ENCODE data around the gene EIPR1. TPM values are rescaled to one million over a fixed set of nuclear protein-coding genes. Genes with fewer than 3 reads are reported as not detected.

Gene EIPR1
- total RNA-seq, 1 donor from 2014 or later = 27.8 TPM

DNA sequence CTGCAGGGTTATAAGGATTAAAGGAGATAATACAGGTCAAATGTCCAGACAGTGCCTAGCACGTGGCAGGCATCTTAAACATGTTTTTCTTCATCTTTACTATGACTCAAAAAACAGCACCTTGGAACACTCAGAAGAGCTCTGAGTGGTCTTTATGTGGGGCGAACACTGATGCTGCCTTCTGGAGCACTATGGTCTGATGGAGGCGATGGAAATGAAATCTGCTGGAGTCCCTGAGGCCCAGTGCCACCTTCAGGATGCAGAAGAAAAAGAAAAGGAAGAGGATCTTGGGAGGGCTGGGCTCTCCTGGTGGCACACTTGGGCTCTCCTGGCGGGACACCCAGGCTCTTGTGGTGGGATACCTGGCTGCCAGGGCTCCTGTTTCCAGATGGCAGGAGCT is 171.8 kb downstream of the EIPR1 start:
- Histone ChIP-seq H3K9ac (ENCODE audit: low read length) (no peak overlapping the region), H3K27ac (ENCODE audit: low read depth, low read length) (no peak overlapping the region), H3K4me1 (ENCODE audit: insufficient read depth, low read length) (peaks cover under 1% of the 10 kb centered on the region), H3K4me3 (ENCODE audit: insufficient read depth, low read depth, low read length) (no peak overlapping the region), H3K27me3 (ENCODE audit: insufficient read depth, low read length) (no peaks in the 10 kb centered on the region), H4K20me1 (ENCODE audit: insufficient read depth, low read length) (peaks cover 9% of the 10 kb centered on the region), H3K9me3 (ENCODE audit: insufficient read depth, low read depth, low read length) (no peaks in the 10 kb centered on the region), H3K4me2 (ENCODE audit: low read length) (no peak overlapping the region), H3K36me3 (ENCODE audit: insufficient read depth, low read length) (peaks cover 3% of the 10 kb centered on the region), H2AFZ (ENCODE audit: low read depth, low read length) (no peak overlapping the region), H3K79me2 (ENCODE audit: insufficient read depth, low read length) (no peaks in the 10 kb centered on the region)
- H3K4me3 Mint-ChIP-seq (ENCODE audit: unreplicated experiment) = no peak overlapping the region
- H3K36me3 Mint-ChIP-seq (ENCODE audit: low read depth, unreplicated experiment) = peaks cover 5% of the 10 kb centered on the region
- FAIRE-seq (no peak), DNase-seq (ENCODE audit: low read depth) (no peak)
- H3K27ac Mint-ChIP-seq (ENCODE audit: unreplicated experiment) = no peak overlapping the region
- no peaks in the 10 kb centered on the region for H3K9me3 Mint-ChIP-seq (ENCODE audit: unreplicated experiment)
- no peaks in the 10 kb centered on the region for H3K4me1 Mint-ChIP-seq (ENCODE audit: low read depth, unreplicated experiment)
- H3K27me3 Mint-ChIP-seq (ENCODE audit: low read depth, unreplicated experiment) = no peaks in the 10 kb centered on the region
- TF ChIP-seq, protein P1, sequence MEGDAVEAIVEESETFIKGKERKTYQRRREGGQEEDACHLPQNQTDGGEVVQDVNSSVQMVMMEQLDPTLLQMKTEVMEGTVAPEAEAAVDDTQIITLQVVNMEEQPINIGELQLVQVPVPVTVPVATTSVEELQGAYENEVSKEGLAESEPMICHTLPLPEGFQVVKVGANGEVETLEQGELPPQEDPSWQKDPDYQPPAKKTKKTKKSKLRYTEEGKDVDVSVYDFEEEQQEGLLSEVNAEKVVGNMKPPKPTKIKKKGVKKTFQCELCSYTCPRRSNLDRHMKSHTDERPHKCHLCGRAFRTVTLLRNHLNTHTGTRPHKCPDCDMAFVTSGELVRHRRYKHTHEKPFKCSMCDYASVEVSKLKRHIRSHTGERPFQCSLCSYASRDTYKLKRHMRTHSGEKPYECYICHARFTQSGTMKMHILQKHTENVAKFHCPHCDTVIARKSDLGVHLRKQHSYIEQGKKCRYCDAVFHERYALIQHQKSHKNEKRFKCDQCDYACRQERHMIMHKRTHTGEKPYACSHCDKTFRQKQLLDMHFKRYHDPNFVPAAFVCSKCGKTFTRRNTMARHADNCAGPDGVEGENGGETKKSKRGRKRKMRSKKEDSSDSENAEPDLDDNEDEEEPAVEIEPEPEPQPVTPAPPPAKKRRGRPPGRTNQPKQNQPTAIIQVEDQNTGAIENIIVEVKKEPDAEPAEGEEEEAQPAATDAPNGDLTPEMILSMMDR (IDR thresholded peaks at IDR 0.05; ENCODE audit: insufficient read depth, low read depth, low read length) = no peak
- TF ChIP-seq EZH2 (IDR thresholded peaks at IDR 0.05; ENCODE audit: insufficient read depth, low read length) = no peak

DNA sequence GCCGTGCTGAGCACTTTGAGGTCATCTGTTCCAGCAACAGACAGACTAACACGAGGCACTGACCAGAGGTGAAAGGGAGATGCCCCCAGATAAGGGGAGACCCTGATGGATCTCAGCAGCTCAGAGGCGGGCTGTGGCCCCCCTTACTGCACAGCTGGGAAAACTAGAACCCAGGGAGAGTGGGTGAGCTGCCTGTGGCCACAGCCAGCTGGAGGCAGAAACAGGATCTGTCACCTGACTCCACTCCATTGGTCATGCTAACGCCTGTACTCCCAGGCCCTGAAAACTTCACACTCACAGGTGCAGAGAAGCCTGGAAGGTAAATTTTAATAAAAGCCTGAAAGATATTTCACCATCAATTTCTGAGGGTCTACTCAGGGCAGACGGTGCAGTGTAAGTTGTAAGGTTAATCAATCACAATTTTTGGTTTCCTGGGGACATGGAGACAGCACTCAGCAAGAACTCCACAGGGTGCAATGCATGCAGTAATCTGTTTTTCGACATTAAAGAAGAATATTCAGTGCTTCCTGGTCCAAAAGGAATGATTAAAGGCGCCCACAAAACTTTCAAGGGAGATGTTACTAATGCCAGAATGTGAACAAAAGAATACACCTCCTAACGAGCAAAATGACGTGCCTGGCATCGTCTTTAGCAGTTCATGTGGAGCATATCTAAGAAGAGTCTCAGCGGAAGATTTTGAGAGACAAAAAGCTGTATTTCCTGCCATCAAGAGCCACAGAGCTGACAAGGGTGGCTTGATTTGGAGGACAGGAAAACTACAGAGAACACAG is 173.4 kb downstream of the EIPR1 start:
- DNase-seq (ENCODE audit: low read depth) (no peak), FAIRE-seq (no peak)
- H3K36me3 ChIP-seq (ENCODE audit: insufficient read depth, low read length) = peaks cover 3% of the 10 kb centered on the region
- H4K20me1 ChIP-seq (ENCODE audit: insufficient read depth, low read length) = peaks cover 12% of the 10 kb centered on the region
- Mint-ChIP-seq H3K27ac (ENCODE audit: unreplicated experiment) (no peak overlapping the region), H3K27me3 (ENCODE audit: low read depth, unreplicated experiment) (no peaks in the 10 kb centered on the region), H3K4me1 (ENCODE audit: low read depth, unreplicated experiment) (no peaks in the 10 kb centered on the region), H3K4me3 (ENCODE audit: unreplicated experiment) (no peak overlapping the region), H3K9me3 (ENCODE audit: unreplicated experiment) (no peaks in the 10 kb centered on the region), H3K36me3 (ENCODE audit: low read depth, unreplicated experiment) (peaks cover 5% of the 10 kb centered on the region)
- H3K79me2 ChIP-seq (ENCODE audit: insufficient read depth, low read length) = no peaks in the 10 kb centered on the region
- H3K4me3 ChIP-seq (ENCODE audit: insufficient read depth, low read depth, low read length) = no peak overlapping the region
- no peak overlapping the region for H3K27ac ChIP-seq (ENCODE audit: low read depth, low read length)
- no peak overlapping the region for H3K4me2 ChIP-seq (ENCODE audit: low read length)
- H2AFZ ChIP-seq (ENCODE audit: low read depth, low read length) = no peak overlapping the region
- TF ChIP-seq, protein P1 (IDR thresholded peaks at IDR 0.05; ENCODE audit: insufficient read depth, low read depth, low read length) = no peak
- TF ChIP-seq EZH2 (IDR thresholded peaks at IDR 0.05; ENCODE audit: insufficient read depth, low read length) = no peak
- no peaks in the 10 kb centered on the region for H3K9me3 ChIP-seq (ENCODE audit: insufficient read depth, low read depth, low read length)
- H3K9ac ChIP-seq (ENCODE audit: low read length) = no peak overlapping the region
- H3K4me1 ChIP-seq (ENCODE audit: insufficient read depth, low read length) = peaks cover 7% of the 10 kb centered on the region
- H3K27me3 ChIP-seq (ENCODE audit: insufficient read depth, low read length) = no peaks in the 10 kb centered on the region

DNA sequence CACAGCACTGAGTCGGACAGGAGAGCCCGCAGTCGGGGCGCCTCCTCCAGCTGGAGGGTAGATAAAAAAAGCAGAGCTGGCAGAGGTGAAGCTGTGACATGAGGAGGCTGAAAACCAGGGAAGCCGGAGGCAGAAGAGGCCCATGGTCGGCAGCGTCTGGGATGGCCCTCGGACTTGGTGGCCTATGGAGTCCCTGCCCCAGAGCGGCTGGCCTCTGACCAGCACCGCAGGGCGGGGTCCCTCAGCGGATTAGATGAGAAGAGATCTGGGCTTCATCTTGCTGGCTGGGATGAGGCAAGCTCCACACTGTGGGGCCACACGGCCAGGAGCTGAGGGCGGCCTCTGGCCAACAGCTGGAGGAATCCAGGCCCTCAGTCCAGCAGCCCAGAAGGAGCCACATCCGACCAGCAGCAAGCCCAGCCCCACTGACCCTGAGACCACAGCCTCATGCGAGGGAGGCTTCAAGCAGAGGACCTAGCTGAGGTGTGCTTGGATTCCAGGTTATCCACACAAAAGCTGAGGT is 174.1 kb downstream of the EIPR1 start:
- no peaks in the 10 kb centered on the region for H3K79me2 ChIP-seq (ENCODE audit: insufficient read depth, low read length)
- no peak overlapping the region for H3K27ac Mint-ChIP-seq (ENCODE audit: unreplicated experiment)
- no peak overlapping the region for H3K4me2 ChIP-seq (ENCODE audit: low read length)
- H3K4me3 Mint-ChIP-seq (ENCODE audit: unreplicated experiment) = no peak overlapping the region
- H3K4me3 ChIP-seq (ENCODE audit: insufficient read depth, low read depth, low read length) = no peak overlapping the region
- H3K4me1 ChIP-seq (ENCODE audit: insufficient read depth, low read length) = peaks cover 7% of the 10 kb centered on the region
- peaks cover 12% of the 10 kb centered on the region for H4K20me1 ChIP-seq (ENCODE audit: insufficient read depth, low read length)
- H2AFZ ChIP-seq (ENCODE audit: low read depth, low read length) = no peak overlapping the region
- no peaks in the 10 kb centered on the region for H3K27me3 ChIP-seq (ENCODE audit: insufficient read depth, low read length)
- TF ChIP-seq, protein P1 (IDR thresholded peaks at IDR 0.05; ENCODE audit: insufficient read depth, low read depth, low read length) = no peak
- TF ChIP-seq EZH2 (IDR thresholded peaks at IDR 0.05; ENCODE audit: insufficient read depth, low read length) = no peak
- no peak overlapping the region for H3K27ac ChIP-seq (ENCODE audit: low read depth, low read length)
- H3K9me3 Mint-ChIP-seq (ENCODE audit: unreplicated experiment) = no peaks in the 10 kb centered on the region
- peaks cover 6% of the 10 kb centered on the region for H3K36me3 Mint-ChIP-seq (ENCODE audit: low read depth, unreplicated experiment)
- H3K4me1 Mint-ChIP-seq (ENCODE audit: low read depth, unreplicated experiment) = no peaks in the 10 kb centered on the region
- FAIRE-seq (no peak), DNase-seq (ENCODE audit: low read depth) (no peak)
- no peaks in the 10 kb centered on the region for H3K27me3 Mint-ChIP-seq (ENCODE audit: low read depth, unreplicated experiment)
- H3K36me3 ChIP-seq (ENCODE audit: insufficient read depth, low read length) = peaks cover 3% of the 10 kb centered on the region
- H3K9me3 ChIP-seq (ENCODE audit: insufficient read depth, low read depth, low read length) = no peaks in the 10 kb centered on the region
- H3K9ac ChIP-seq (ENCODE audit: low read length) = no peak overlapping the region
